NB4 (cell line): ENCODE results near the gene SLC17A7.

Experiments
- DNase-seq: peaks from one replicate; pipeline ENCODE4 v3.0.0; 2010; ENCODE audit warnings: low read depth
- H3K4me3 ChIP-seq: one replicate; pipeline ENCODE4 v1.5.1; 2011; ENCODE audit warnings: mild to moderate bottlenecking, low read depth, low read length, moderate library complexity
- MYC ChIP-seq: IDR thresholded peaks from 2 replicates; pipeline ENCODE4 v1.6.1; 2011; ENCODE audit warnings: low read depth, low read length
- POLR2A ChIP-seq: IDR thresholded peaks from 2 replicates; pipeline ENCODE4 v1.6.1; 2011; ENCODE audit warnings: mild to moderate bottlenecking; ENCODE audit not compliant: insufficient read length; ENCODE audit errors: extremely low read depth
- TF ChIP-seq, protein P1 (sequence below): IDR thresholded peaks from one replicate; pipeline ENCODE4 v1.5.1; 2012; ENCODE audit warnings: low read depth, low read length
- TF ChIP-seq, protein P2 (sequence below): IDR thresholded peaks from 2 replicates; pipeline ENCODE4 v1.6.1; 2011; ENCODE audit warnings: low read depth, low read length

Gene SLC17A7

DNA sequence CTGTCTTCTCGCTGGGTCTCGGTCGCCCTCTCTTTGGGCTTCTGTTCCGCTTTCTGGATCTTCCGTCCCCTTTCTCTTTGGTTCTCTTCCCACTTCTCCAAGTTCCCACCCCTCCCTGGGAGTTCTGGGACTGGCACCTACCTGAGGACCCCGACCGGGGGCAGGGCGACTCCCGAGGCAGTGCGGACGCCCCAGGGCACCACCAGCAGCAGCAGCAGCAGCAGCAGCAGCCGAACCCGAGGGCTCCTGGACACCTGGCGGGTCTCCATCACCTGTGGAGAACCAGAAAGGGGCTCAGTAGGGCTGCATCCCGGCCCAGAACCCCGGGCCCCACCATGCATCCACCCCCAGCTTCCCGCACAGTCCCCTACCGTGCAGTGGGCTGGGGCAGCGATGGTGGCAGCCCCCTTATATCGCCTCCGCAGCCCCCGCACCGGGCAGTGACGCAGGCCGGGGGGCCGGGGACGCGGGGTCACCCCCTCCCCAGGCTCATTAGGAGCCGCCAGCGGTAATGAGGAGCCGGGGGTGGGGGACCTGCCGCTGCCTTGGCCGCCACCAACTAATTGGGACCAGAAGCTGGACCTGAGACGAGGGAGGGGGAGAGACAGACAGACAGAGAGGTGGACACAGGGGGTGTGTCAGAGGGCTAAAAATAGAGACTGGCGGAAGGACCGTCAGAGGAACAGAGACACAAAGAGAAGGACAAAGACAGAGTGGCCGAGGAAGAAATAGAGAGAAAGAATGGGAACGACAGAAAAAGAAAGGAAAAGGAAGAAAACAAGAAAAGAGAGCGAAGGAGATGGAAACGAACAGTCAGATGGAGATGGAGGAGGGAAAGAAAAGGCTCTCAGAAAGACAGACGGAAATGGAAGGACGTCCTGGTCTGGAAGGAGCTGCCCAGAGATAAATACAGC lies 18.0 kb downstream of the SLC17A7 start, which contains the start of gene PTH2:
PTH2 (minus strand) TSS at position 371 of the 914 bp plus-strand sequence; CDS start at position 269, 102 bp downstream.
- DNase-seq: no peak
- H3K4me3 ChIP-seq: no peak within 1 kb of the TSS

DNA sequence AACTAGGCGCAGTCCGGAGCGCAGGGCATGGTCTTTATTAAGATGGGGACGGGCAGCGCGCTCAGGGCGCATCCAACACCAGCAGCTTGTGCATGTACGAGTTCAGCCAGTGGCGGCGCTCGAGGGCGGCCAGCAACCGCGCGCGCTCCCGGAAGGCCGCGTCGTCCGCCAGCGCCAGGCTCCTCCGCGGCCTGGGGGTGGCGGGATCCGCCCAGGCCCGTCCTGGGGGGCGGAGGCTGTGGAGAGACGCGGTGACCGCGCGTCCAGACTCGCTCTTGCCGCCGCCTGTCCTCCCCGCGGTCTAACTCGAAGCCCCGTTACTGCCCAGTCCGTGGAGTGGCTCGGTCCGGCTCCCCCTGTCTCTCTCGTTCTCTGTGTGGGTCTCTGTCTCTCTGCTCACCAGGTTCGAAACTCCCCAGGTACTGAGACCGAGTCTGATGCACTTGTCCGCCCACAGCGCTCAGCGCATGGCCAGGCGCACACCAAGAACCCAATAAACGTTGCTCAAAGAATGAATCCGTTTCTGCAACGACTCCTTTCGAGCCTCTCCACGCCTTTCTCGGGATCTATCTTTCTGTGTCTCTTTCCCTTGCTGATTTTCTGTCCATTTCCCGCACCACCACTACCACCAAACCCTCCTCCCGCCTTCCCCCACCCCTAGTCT lies 18.8 kb downstream of the SLC17A7 start:
- TF ChIP-seq MYC: no peak
- TF ChIP-seq, protein P1, sequence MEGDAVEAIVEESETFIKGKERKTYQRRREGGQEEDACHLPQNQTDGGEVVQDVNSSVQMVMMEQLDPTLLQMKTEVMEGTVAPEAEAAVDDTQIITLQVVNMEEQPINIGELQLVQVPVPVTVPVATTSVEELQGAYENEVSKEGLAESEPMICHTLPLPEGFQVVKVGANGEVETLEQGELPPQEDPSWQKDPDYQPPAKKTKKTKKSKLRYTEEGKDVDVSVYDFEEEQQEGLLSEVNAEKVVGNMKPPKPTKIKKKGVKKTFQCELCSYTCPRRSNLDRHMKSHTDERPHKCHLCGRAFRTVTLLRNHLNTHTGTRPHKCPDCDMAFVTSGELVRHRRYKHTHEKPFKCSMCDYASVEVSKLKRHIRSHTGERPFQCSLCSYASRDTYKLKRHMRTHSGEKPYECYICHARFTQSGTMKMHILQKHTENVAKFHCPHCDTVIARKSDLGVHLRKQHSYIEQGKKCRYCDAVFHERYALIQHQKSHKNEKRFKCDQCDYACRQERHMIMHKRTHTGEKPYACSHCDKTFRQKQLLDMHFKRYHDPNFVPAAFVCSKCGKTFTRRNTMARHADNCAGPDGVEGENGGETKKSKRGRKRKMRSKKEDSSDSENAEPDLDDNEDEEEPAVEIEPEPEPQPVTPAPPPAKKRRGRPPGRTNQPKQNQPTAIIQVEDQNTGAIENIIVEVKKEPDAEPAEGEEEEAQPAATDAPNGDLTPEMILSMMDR: peak; percentile 53
- no peak overlapping the region for H3K4me3 ChIP-seq
- DNase-seq: peak; percentile 80

More for the DNA sequence above, 18.0 kb downstream of the SLC17A7 start, which contains the start of gene PTH2:
- TF ChIP-seq, protein P2, sequence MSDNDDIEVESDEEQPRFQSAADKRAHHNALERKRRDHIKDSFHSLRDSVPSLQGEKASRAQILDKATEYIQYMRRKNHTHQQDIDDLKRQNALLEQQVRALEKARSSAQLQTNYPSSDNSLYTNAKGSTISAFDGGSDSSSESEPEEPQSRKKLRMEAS: no peak
- TF ChIP-seq MYC (no peak), POLR2A (no peak)
- TF ChIP-seq, protein P1: no peak

DNA sequence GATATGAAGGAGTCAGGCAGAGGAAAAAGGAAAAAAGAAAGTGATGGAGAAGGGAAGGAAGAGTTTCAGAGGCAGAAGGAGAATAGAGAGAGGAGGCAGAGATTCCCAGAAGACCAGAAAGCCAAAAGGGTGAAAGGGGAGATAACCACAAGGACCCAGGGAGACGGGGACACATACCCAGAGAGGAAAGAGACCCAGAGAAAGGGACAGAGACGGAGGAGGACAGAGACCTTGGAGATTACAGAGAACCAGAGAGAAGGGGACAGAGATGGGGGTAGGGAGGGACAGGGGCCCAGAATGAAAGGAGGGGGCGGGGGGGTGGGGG lies 19.5 kb downstream of the SLC17A7 start:
- no peak for DNase-seq
- TF ChIP-seq POLR2A: no peak
- TF ChIP-seq MYC: no peak
- TF ChIP-seq, protein P2: no peak
- TF ChIP-seq, protein P1: no peak
- H3K4me3 ChIP-seq: no peak overlapping the region

DNA sequence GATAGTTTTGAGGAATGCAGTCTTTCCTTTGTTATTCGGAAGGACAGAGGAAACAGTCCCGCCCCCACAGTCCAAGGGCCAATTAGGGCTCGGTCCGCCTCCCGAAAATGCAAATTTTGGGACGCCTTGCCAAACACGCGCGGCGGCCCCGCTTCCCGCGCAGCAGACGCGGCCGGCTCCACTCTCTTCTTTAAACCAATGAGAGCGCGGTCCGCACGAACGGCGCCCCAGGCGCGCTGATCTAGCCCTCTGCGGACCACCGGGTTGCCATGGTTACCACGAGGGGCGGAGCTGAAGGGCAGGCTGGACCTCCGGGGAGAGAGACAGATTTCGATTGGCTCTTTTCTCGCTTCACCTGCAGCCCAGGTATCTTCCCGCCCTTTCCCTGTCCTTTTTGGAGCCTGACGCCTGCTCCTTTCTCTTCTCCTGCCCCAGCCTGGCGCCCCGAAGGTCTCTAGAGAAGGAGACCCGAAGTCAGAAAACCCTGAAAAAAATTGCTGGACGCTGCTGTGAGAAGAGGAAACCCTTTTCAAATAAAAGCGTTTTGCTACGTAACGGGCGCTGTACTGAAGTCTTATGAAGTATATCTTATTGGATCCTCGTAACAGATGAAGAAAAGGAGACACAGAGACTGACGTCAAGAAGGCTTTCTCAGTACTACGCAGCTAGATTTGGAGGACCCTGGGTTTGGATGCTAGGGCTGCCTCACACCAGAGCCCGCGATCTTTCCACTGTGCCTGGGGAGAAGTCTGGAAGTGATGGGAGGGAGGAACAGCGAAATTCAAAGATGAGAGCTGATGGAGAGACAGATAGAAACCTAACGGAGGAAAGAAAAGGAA lies 20.1 kb downstream of the SLC17A7 start:
- no peak for TF ChIP-seq MYC
- no peak for TF ChIP-seq POLR2A
- TF ChIP-seq, protein P2: no peak
- TF ChIP-seq, protein P1: no peak
- DNase-seq: peak; percentile 79
- H3K4me3 ChIP-seq: no peak overlapping the region

DNA sequence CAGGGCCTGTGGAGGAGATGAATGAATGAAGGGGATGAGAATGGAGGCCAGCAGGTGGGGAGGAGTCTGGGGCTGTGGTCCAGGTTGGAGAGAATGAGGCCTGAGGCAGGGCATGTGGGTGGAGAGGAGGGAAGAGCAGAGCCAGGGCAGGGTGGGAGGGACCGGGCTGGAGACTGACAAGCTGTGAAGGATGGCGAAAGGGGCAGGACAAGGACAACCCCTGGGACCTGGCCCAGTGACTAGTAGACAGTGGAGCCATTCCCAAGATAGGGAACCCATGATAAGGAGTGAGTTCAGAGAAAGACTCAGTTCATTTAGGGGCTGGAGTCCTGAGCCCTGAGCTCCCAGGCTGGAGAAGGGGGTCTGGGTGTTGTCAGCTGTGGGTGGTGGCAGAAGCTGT lies 21.1 kb downstream of the SLC17A7 start:
- DNase-seq: no peak
- no peak overlapping the region for H3K4me3 ChIP-seq
- TF ChIP-seq MYC: no peak
- TF ChIP-seq, protein P1: no peak
- TF ChIP-seq, protein P2: no peak
- no peak for TF ChIP-seq POLR2A
